NB4 (cell line): Measurements from ENCODE around the gene PGR.
"Not testable (repeated sequence)": the region's sequence is repeated elsewhere in the genome, so short reads cannot be mapped to it uniquely, and the experiment has no call there.

Experiments
- CTCF ChIP-seq: IDR thresholded peaks from one replicate; pipeline ENCODE4 v1.5.1; 2012; ENCODE audit warnings: low read depth, low read length
- MAX ChIP-seq: IDR thresholded peaks from 2 replicates; pipeline ENCODE4 v1.6.1; 2011; ENCODE audit warnings: low read depth, low read length
- MYC ChIP-seq: IDR thresholded peaks from 2 replicates; pipeline ENCODE4 v1.6.1; 2011; ENCODE audit warnings: low read depth, low read length
- POLR2A ChIP-seq: IDR thresholded peaks from 2 replicates; pipeline ENCODE4 v1.6.1; 2011; ENCODE audit warnings: mild to moderate bottlenecking; ENCODE audit not compliant: insufficient read length; ENCODE audit errors: extremely low read depth

- TF ChIP-seq CTCF, MAX, POLR2A, MYC: not testable (repeated sequence)
Measured at GRCh38 chr11:101013702-101014101, 115.9 kb downstream of the PGR start.
